Hindlimb muscle (tissue), 1 donor: ENCODE results near the gene EIF4E2. TPM values are rescaled to one million over a fixed set of nuclear protein-coding genes. Genes with fewer than 3 reads are reported as not detected.
A peak's percentile ranks its signal among the peaks of the same experiment; 100 is the strongest.
"Not testable (repeated sequence)": the region's sequence is repeated elsewhere in the genome, so short reads cannot be mapped to it uniquely, and the experiment has no call there.

Source experiments
- DNase-seq: peaks from one replicate; pipeline ENCODE4 v3.0.0-alpha.2; 2013
- polyA plus RNA-seq: library from polyadenylated mRNA; unstranded; fragments of 120-200 nt; gene quantifications from one replicate; pipeline ENCODE4 v1.2.1, GENCODE V29; 2013; ENCODE audit not compliant: insufficient read length

EIF4E2 gene
- polyA plus RNA-seq, 1 donor: 134 TPM

DNA sequence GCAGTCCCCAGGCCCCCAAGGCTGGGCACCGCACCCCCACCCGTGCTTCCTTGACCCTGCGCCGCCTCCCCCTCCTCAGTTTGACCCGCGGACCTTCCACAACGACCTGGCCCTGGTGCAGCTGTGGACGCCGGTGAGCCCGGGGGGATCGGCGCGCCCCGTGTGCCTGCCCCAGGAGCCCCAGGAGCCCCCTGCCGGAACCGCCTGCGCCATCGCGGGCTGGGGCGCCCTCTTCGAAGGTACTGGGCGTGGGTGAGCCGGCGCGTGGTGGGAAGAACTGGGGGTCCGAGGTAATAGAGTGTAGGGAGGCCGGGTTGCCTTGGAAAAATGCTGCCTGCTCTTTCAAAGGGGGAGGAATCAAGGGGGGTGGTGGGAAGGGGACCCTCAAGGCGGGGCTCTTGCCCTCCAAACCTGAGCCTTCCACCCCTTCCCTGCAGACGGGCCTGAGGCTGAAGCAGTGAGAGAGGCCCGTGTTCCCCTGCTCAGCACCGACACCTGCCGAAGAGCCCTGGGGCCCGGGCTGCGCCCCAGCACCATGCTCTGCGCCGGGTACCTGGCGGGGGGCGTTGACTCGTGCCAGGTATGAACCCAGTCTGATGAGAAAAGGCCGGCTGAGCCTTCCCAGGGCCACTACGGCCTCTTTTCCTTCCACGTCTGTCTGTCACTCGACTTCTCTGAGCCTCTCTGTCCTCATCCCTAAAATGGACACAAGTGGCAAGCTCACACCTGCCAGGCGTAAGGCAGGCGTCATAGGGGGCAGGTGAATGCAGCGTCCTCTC, 27.7 kb upstream of the EIF4E2 start:
- no peak for DNase-seq

DNA sequence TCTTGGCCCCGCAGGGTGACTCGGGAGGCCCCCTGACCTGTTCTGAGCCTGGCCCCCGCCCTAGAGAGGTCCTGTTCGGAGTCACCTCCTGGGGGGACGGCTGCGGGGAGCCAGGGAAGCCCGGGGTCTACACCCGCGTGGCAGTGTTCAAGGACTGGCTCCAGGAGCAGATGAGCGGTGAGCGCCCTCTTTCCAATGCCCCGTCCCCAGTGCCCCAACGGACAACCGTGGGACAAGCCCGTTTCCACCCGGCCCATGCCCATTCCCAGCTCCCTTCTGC, 27.1 kb upstream of the EIF4E2 start:
- DNase-seq: no peak

DNA sequence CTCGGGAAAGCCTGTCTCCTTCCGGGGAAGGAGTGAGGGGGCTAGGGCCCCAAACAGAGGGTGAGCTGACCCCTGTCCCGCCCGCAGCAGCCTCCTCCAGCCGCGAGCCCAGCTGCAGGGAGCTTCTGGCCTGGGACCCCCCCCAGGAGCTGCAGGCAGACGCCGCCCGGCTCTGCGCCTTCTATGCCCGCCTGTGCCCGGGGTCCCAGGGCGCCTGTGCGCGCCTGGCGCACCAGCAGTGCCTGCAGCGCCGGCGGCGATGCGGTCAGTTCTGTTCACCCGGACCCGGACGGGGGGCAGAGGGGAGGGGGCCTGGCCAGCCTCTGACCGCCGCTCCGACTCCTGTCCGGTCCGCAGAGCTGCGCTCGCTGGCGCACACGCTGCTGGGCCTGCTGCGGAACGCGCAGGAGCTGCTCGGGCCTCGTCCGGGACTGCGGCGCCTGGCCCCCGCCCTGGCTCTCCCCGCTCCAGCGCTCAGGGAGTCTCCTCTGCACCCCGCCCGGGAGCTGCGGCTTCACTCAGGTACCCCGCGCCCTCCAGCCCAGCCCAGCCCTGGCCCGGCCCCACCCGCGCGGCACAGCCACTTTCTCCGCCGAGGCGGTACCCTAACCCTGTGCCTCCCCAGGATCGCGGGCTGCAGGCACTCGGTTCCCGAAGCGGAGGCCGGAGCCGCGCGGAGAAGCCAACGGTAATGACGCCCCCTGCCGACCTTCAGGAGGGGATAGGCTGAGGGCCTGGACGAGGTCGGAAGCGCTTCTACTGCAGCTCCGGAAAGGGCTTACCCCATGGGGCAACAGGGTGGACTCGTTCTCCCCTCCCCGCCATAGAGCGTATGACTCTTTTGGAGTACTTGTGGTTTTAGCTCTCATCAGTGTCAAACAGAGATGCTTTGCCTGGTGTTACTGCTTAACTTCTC, 26.5 kb upstream of the EIF4E2 start:
- DNase-seq: peak; percentile 54

DNA sequence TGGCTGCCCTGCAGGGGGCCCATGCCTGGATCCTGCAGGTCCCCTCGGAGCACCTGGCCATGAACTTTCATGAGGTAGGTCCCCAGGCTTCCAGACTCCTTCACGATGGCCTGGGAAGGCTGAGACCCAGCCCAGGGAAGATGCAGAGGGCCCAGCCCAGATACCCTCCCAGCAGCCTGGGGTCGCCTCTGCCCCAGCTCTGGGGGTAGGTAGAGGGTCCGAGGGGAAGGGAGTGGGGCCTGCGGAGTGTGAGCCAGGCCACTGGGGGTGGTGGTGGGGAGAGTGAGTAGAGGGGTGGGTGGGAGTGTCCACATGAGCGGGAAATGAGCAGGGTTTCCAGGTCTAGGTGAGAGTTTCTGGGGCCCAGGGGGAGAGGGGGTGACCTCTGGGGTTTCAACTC, 25.7 kb upstream of the EIF4E2 start:
- DNase-seq: no peak

DNA sequence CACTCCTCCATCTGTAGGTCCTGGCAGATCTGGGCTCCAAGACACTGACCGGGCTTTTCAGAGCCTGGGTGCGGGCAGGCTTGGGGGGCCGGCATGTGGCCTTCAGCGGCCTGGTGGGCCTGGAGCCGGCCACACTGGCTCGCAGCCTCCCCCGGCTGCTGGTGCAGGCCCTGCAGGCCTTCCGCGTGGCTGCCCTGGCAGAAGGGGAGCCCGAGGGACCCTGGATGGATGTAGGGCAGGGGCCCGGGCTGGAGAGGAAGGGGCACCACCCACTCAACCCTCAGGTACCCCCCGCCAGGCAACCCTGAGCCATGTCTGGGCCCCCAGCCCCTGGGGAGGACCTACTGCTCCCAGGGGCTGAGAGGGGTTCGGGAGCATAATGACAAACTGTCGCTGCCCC, 25.3 kb upstream of the EIF4E2 start:
- no peak for DNase-seq

DNA sequence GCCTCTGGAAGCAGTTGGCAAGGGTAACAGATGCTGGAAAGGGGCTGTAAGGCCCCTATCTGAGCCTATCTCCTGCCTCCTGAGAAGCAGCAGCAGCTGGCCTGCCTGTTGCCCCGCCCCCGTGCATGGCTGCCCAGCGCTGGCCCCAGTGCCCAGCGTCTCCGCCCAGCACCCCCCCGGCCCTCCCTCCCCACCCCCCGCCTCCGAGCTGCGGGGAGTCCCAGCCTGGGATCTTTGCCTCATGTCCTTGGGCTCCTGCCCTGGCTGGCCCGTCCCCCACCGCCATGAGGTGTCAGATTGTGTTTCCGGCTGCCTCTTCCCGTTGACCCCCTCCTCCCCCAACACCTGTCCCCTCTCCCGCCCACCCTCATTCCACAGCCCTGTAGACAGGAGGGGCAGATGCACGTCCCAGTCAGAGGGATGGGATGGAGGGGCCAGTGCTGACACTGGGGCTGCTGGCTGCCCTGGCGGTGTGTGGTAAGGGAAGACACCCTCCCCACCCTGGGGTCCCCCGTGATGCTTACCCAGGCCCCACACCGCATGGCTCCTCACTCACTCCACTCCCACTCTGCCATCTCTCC, 24.6 kb upstream of the EIF4E2 start, which contains the start of gene CHRND:
Gene CHRND (plus strand): TSS at position 370 of the 581 bp plus-strand sequence. CDS start 56 bp downstream, at position 426.
- DNase-seq: peak; percentile 69

DNA sequence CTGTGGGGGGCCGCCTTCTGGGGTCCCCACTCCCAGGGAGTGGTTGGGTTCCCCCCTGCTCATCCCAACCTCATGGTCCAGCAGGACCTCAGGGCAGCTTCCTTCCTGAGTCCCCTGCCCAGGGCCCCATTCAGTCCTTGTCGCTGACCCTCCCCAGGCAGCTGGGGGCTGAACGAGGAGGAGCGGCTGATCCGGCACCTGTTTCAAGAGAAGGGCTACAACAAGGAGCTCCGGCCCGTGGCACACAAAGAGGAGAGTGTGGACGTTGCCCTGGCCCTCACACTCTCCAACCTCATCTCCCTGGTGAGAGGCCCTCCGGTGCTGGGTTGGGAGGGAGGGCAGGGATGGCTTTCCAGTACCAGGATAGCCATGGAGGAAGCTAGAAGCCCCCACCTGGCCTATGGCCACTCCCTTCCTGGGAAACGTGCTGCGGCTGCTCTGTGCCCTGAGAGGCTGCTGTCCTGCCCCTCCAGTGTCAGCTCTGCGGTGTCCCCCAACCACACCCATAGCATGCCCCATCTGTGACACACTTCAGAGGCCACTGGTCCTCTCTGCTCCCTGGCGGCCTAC, 24.0 kb upstream of the EIF4E2 start:
- no peak for DNase-seq

DNA sequence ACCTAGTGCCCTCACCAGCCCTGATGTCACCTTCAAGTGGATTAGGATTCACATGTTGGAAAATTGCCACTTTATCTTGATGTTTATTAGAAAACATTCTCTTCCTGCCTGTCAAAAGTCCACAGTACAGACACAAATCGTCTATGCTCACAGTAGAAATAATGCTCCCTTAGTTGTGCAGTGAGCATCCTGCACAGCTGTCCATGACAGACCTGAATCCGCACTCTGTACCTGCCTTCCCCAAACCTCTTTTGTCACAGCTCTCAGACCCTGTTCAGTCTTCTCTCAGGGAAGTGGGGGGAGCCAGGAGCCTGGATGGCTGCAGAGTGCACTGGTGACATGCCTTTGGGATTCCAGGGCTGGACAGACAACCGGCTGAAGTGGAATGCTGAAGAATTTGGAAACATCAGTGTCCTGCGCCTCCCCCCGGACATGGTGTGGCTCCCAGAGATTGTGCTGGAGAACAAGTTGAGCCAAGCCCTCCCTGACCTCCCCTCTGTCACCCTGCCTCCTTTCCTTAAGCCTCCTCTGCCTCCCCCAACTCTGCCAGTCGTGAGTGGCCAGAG, 22.5 kb upstream of the EIF4E2 start:
- DNase-seq: no peak

DNA sequence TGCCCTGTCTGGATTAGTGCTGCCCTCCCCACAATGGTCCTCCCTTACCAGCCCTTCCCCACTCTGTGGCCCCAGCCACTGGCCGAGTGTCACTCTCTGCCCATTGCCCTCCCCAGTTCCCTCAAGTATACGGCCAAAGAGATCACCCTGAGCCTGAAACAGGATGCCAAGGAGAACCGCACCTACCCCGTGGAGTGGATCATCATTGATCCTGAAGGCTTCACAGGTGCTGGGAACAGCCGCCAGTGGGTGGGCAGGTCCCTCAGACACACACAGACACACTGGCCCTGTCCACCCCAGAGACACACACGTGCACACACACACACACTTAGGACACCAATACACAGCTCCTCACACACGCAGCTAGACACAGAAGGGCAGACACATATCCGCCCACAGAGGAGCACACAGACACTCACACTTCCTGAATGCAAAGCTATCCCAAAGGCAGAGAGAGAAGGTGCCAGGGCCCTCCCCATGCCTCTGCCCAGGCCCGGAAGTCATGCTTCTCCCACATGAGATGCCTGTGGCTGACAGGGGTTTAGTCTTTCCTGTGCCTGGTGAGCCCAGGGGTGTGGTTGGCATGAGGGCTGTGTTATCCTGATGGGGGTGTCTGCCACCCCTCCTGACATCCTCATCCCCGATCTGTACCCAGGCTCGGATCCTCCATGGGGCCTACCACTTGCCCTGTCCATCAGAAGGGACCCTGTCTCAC, 21.6 kb upstream of the EIF4E2 start:
- no peak for DNase-seq

DNA sequence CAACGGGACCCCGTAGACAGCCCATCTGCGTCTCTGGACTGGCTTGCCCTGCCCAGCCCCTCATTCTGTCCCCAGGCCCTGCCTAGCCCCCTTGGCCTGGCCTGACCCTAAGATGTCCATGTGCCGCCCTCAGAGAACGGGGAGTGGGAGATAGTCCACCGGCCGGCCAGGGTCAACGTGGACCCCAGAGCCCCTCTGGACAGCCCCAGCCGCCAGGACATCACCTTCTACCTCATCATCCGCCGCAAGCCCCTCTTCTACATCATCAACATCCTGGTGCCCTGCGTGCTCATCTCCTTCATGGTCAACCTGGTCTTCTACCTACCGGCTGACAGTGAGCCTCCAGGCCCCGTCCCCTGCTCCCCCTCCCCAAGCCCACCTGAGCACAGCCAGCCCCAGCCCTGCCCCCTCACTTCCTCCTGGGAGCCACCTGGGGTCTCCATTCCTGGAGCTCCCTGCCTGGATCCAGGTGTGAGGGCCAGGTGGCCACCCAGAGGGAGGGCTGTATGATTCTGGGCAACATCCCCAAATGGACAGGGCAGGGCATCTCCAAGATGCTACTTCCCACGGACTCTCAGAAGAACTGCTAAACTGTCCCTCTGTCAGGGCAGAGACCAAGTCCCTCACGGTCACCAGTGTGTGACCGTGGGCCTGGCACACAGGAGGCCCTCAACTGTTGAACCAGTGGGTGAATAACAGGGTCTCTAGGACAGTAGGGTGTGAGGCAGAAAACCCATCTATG, 20.5 kb upstream of the EIF4E2 start:
- DNase-seq: no peak

DNA sequence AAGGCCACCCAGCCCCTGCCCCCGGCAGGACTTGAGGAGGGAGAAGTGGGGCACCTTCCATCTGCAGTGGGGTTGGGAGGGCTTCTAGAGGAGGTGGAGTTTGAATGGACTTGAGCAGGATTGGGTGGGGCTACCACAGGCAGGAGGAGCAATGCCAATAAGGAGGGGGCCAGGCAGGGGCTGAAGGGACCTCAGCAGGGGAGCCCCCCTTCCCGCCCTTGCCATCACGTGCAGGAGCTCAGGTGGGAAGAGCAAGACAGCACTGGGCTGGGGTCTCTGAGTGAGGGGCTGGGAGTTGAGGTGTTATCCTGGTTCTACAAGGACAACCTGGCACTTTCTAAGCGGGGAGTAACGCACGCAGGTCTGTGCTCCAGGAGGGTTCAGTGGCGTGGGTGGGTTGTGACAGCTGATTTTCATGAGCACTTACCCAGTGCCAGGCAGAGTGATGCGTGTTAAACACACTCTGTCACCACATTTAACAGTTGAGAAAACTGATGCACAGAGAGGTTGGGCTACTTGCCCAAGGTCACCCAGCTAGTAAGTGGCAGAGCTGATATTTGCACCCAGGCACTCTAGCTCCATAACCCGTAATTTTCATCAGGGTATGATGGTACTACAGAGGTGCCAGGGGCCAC, 19.7 kb upstream of the EIF4E2 start:
- DNase-seq: no peak

DNA sequence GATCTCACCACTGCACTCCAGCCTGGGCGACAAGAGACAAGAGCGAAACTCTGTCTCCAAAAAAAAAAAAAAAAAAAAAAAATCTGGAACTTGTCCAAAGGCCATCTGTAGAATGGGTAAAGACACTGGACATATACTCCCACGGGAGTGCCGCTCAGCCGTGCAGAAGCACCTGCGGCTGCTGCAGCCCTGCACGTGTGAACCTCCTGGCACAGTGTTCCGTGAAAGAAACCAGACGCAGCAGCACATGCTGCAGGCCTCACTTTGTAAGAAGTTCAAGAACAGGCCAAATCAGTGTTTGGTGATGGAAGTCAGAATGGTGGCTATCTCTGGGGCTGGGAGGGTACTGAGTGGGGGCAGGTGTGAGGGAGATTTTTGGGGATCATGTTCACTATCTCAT, 18.1 kb upstream of the EIF4E2 start:
- no peak for DNase-seq

DNA sequence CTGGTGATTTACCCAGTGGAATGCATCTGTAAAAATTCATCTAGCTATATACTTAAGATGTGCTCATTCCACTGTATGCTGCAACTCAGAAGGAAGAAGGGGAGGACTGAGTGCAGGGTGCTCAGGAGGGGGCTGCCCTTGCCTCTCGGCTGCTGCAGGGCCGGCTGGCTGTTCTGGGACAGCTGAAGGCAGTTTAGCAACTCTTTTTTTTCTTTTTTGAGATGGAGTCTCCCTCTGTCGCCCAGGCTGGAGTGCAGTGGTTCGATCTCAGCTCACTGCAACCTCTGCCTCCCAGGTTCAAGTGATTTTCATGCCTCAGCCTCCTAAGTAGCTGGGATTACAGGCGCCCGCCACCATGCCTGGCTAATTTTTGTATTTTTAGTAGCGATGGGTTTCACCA, 17.7 kb upstream of the EIF4E2 start:
- DNase-seq: not testable (repeated sequence)

DNA sequence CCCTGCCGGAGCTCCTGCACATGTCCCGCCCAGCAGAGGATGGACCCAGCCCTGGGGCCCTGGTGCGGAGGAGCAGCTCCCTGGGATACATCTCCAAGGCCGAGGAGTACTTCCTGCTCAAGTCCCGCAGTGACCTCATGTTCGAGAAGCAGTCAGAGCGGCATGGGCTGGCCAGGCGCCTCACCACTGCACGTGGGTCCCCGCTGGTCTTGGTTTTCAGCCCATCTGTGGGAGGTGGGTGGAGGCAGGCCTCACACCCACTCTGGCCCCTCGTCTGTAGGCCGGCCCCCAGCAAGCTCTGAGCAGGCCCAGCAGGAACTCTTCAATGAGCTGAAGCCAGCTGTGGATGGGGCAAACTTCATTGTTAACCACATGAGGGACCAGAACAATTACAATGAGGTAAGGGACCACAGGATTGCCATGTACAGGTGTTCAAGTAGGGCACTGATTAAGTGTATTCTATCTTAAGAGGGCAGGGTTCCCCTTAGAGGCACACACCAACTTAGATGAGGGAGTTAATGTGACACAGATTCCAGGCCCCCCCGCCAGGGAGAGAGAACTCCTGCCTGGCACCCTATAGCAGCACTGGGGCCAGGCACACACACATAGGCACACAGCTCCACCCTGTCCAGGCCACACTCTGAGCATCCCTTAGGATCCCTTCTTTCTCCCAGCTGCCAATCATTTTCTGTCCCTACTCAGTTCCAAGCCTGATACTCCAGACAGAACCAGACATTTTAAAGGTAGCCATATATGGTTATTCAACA, 16.4 kb upstream of the EIF4E2 start:
- no peak for DNase-seq

DNA sequence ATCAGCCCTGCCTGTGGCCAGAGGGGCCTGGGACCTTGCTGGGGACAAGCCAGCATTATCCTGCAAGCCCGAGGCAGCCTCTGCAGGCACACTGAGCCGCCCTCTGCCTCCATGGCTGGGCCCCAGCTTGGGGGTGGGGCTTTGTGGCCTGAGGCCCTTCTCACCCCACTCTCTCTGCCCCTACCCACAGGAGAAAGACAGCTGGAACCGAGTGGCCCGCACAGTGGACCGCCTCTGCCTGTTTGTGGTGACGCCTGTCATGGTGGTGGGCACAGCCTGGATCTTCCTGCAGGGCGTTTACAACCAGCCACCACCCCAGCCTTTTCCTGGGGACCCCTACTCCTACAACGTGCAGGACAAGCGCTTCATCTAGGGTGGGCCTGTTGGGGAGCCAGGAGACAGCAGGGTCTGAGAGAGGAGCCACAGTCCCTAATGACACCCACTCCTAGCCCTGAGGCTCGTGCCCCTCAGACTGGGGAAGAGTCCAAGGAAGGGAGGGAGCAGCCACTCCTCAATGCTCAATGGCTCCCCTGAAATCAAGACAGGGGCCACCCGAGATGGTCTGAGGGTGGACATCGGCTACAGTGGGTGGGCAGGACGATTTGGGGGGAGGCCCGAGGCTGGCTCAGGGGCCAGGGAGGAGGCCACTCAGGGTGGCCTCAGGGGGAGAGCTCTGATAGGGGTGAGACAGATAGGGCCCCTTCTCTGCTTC, 15.4 kb upstream of the EIF4E2 start:
- DNase-seq: no peak

DNA sequence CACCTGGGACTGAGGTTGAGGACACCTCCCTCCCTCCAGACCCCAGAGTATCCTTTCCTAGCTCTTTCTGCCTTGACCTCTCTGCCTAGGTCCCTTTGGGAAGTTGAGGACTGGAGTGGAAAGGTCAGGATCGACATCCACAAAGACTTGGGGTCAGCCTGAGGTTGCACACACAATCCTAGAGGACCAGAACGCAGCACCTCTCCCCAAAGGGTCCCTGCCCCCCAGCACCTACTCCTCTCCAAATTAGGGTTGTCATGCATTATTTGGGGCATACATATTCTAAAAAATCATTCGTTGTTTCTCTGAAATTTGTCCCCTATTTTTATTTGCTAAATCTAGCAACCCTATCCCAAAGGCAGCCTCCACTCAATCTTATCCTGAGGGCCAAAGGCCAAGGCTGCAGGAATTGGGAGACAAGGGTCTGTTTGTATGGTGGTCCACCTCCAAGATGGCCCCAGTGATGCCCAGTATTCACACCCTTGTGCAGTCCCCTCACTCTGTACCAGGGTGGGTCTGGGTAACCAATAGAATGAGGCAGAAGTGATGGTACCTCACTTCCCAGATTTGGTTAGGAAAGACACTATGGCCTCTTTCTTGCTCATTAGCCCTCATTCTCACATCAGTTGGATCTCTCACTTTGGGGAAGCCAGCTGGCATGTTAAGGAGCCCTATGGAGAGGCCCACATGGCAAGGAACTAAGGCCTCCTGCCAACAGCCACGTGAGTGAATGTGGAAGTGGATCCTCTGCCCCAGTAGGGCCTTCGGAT, 14.5 kb upstream of the EIF4E2 start:
- DNase-seq: no peak

DNA sequence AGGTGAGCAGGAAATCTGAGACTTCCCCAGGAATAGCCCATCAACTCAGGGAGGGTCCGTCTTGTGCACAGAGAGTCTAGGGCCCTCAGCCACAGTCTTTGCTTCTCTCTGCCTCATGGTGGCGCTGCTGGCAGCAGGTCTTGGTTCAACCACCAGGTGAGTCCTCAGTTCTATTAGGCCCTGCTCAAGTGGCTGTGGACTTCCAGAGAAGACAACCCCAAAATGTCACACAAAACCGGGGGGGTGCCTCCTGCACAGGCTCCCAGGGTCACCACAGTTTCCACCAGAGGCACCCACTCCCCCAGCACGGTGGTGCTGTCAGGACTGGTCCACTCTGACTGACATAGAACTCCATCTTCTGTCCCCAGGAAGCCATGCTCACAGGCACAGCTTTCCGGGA, 13.4 kb upstream of the EIF4E2 start:
- DNase-seq: no peak

DNA sequence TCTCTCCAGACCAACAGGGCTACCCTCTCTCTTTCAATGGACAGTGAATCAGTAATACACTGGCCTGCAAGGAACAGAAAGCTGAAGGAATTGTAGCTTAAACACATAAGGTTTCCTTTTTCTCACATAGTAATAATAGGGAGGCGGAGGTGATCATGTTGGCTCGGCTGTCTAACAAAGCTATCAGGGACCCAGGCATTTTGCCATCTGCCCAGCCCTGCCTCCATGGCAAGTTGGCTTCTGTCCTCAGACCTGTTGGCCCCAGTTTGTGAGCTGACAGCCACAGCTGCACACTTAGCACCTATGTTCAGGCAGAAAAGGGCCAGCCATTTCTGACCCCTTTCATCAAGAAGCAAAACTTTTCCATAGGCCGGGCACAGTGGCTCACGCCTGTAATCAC, 13.0 kb upstream of the EIF4E2 start:
- no peak for DNase-seq

DNA sequence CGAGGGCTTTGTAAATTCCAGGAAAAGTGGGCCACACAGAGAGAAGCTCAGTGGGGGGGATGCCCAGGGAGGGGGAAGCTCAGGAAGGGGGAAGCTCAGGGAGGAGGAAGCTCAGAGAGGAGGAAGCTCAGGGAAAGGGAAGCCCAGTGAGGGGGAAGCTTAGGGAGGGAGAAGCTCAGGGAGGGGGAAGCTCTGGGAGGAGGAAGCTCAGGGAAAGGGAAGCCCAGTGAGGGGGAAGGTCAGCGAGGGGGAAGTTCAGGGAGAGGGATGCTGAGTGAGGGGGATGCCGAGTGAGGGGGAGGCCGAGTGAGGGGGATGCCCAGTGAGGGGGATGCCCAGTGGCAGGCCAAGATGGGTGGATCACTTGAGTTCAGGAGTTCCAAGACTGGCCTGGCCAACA, 11.8 kb upstream of the EIF4E2 start:
- DNase-seq: no peak
